Spleen (tissue), 11 donors: ENCODE data around the gene PANK1. TPM values are rescaled to one million over a fixed set of nuclear protein-coding genes. Genes with fewer than 3 reads are reported as not detected.

Source experiments
- DNase-seq: peaks from one replicate; pipeline ENCODE4 v3.0.0-alpha.2; 2020
- H3K27ac ChIP-seq, 8 donors: fragments of 200-600 bp; sonication (generic) in 7 of 8; 1 replicate in 4 of 8; 2 replicates in 4 of 8; pipeline versions ENCODE4 v1.5.0 to v1.8.0; 2016 to 2021; ENCODE audit warnings: inconsistent platforms in 4 of 8, mild to moderate bottlenecking in 4 of 8, moderate library complexity in 1 of 8
- H3K27me3 ChIP-seq, 7 donors: fragments of 200-600 bp; sonication (generic) in 6 of 7; replicated peaks in 1 of 7; 1 replicate in 4 of 7; 2 replicates in 3 of 7; pipeline versions ENCODE4 v1.5.0 to v1.8.0; 2016 to 2021; ENCODE audit warnings: inconsistent platforms in 3 of 7, mild to moderate bottlenecking in 1 of 7
- H3K36me3 ChIP-seq, 6 donors: fragments of 200-600 bp; sonication (generic) in 5 of 6; 1 replicate in 4 of 6; 2 replicates in 2 of 6; pipeline versions ENCODE4 v1.5.0 to v1.8.0; 2016 to 2021; ENCODE audit warnings: inconsistent platforms in 2 of 6
- H3K4me1 ChIP-seq, 6 donors: fragments of 200-600 bp; sonication (generic) in 5 of 6; 1 replicate in 3 of 6; 2 replicates in 3 of 6; pipeline versions ENCODE4 v1.5.0 to v1.8.0; 2016 to 2021; ENCODE audit warnings: inconsistent platforms in 3 of 6
- H3K4me3 ChIP-seq, 8 donors: fragments of 200-600 bp; sonication (generic) in 7 of 8; 1 replicate in 4 of 8; 2 replicates in 4 of 8; pipeline versions ENCODE4 v1.5.0 to v1.8.0; 2016 to 2021; ENCODE audit warnings: inconsistent platforms in 4 of 8, mild to moderate bottlenecking in 4 of 8, moderate library complexity in 2 of 8
- H3K9me3 ChIP-seq, 8 donors: fragments of 200-600 bp; sonication (generic) in 7 of 8; 1 replicate in 4 of 8; 2 replicates in 4 of 8; pipeline versions ENCODE4 v1.5.0 to v1.8.0; 2016 to 2021; ENCODE audit warnings: inconsistent platforms in 4 of 8
- CTCF ChIP-seq, 11 experiments: fragments of 200-600 bp in 7 of 11; fragments of 450-650 bp in 4 of 11; sonication (generic) in 4 of 11; IDR thresholded peaks in 8 of 11; conservative IDR thresholded peaks in 3 of 11; 1 replicate in 7 of 11; 2 replicates in 4 of 11; pipeline versions ENCODE4 v1.4.0 to v1.8.0; 2016 to 2021; ENCODE audit warnings: antibody characterized with exemption in 11 of 11, inconsistent platforms in 4 of 11, mild to moderate bottlenecking in 1 of 11
- POLR2A ChIP-seq, 3 donors: fragments of 450-650 bp; IDR thresholded peaks; one replicate each; pipeline ENCODE4 v1.5.1; 2017; ENCODE audit warnings: antibody characterized with exemption in 3 of 3, mild to moderate bottlenecking in 1 of 3
- POLR2AphosphoS5 ChIP-seq, 3 donors: sonication (generic); formaldehyde crosslinking; IDR thresholded peaks; one replicate each; pipeline ENCODE4 v1.5.1; 2017; ENCODE audit warnings: antibody characterized with exemption in 3 of 3
- WGBS, 5 donors: extraction: QIAGEN DNeasy Blood & Tissue Kit in 3 of 5; methylation state at CpG; one replicate each; pipeline versions ENCODE4 v1.1.5 to v1.1.7; 2013 to 2018; 5-methylcytosine and 5-hydroxymethylcytosine counted together
- intact Hi-C: fragments of 100-400 bp; cut with DNase I; formaldehyde crosslinking; loops from one replicate; pipeline ENCODE4 v1.15.0; 2023; ENCODE audit warnings: low total_unique reads
- polyA plus RNA-seq, 3 donors: library from polyadenylated mRNA; stranded (reverse); fragments of 200-250 nt; gene quantifications; one replicate each; pipeline ENCODE4 v1.2.1, GENCODE V29; 2013
- total RNA-seq, 7 donors: library from RNA; depleted of rRNA in 3 of 7; stranded (reverse); fragments of >200 nt in 3 of 7; fragmentation: NEBNext Ultra II Directional in 4 of 7; extraction: Animal tissue kit (Norgen Biotek cat#: 25700) in 4 of 7; gene quantifications; one replicate each; pipeline versions ENCODE4 v1.1.0 to v1.2.1, GENCODE V29; 2016 to 2021
- donor health status: healthy with polysubstance abuse.
- donor health status: DM: no; HTN: no; CAD: no; lungs with moderate emphysema.
- donor health status: DM: no; HTN: no; CAD: no.
- donor health status: Bipolar disorder and iron deficiency.
- donor health status: healthy.
- donor health status: DM: no; HTN: no; CAD: no.
- donor health status: DM: yes; HTN: yes; CAD: no.

The PANK1 gene
- total and polyA plus RNA-seq, 10 donors = 0.37 to 6.2 (median 1.6) TPM

GRCh38 chr10:89592539-89592938 is 52.5 kb downstream of the PANK1 start:
- Histone ChIP-seq H3K36me3 (peaks cover 0 to 14% (median 0%) of the 10 kb centered on the region in 6 donors), H3K4me1 (no peaks in the 10 kb centered on the region), H3K4me3 (no peak overlapping the region), H3K27ac (peak overlapping the region in 3 of 8 donors; percentile 21 to 56 (median 51)), H3K9me3 (no peaks in the 10 kb centered on the region), H3K27me3 (no peaks in the 10 kb centered on the region)
- intact Hi-C loops = no loop called here
- no peak for TF ChIP-seq POLR2A (IDR thresholded peaks at IDR 0.05)
- no peak for TF ChIP-seq POLR2AphosphoS5 (IDR thresholded peaks at IDR 0.05)
- no peak for TF ChIP-seq CTCF (IDR thresholded peaks at IDR 0.05 in 8 of 11, conservative IDR thresholded peaks at IDR 0.05 in 3 of 11)
- WGBS, 5 donors = 90 to 94% (median 90%) methylated on average over 3 of the region's 3 CpGs
- no peak for DNase-seq

DNA sequence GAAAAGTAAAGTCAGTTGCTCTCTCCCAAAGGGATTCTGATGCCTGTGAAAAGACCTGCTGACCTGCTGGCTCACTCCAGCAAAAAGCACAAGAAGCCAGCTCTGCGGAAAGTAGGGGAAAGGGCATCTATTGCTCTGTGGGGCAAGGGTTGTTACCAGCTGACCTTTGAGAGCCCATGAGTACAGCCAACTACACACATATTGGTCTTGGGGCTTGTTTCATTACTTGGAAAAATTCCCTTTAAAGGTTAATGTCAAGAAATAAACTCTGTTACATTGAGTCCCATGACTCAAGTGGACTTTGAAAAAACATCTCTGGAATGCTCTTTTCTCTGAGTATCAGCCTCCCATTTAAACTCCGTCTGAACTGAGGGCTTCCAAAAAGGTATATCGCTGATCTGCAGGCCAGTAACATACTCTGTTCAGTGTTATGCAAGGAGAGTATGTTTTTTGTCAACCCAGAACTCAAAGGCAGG is 53.2 kb downstream of the PANK1 start:
- DNase-seq = no peak
- no peak for TF ChIP-seq POLR2A (IDR thresholded peaks at IDR 0.05)
- TF ChIP-seq POLR2AphosphoS5 (IDR thresholded peaks at IDR 0.05) = no peak
- TF ChIP-seq CTCF (IDR thresholded peaks at IDR 0.05 in 8 of 11, conservative IDR thresholded peaks at IDR 0.05 in 3 of 11) = no peak
- H3K27ac ChIP-seq = peak overlapping the region in 6 of 8 donors; percentile 28 to 56 (median 46)
- H3K9me3 ChIP-seq = no peaks in the 10 kb centered on the region
- H3K4me1 ChIP-seq = no peaks in the 10 kb centered on the region
- H3K4me3 ChIP-seq = no peak overlapping the region
- 81 to 87% (median 82%) methylated on average over 3 of the region's 3 CpGs for WGBS, 5 donors
- peaks cover 0 to 14% (median 0%) of the 10 kb centered on the region in 6 donors for H3K36me3 ChIP-seq
- no peaks in the 10 kb centered on the region for H3K27me3 ChIP-seq
- intact Hi-C loops = no loop called here

DNA sequence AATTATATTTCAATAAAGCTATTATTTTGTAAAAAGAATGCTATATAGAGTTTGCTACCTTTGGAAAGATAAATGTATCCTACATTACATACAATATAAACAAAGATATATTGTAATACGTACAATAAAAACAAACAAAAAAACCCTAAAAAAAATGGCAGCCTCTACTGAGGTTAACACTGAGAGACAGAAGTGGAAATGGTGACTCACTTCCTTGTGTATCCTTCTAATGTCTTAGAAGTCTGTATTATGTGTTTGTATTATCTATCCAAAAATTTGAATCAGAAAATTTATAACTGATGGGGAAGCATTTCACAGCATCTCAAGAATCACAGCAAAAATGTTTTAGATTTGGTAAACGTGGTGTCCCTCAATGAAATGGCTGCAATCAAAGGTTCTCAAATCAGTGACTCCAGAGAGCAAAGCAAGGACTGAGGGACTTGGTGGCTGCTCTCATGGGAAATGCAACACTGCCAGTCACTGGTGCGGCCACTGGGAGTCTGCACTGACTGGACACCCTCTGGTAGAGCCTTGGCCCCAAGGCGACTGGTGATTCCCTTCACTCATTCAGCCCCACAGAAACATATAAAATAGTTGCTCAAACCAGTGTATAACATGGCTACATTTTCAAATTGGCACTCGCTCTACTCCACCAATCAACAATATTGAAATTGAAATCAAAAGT is 53.8 kb downstream of the PANK1 start:
- 88 to 94% (median 92%) methylated on average over 5 of the region's 5 CpGs for WGBS, 5 donors
- Histone ChIP-seq H3K27me3 (no peaks in the 10 kb centered on the region), H3K27ac (peak overlapping the region in 6 of 8 donors; percentile 28 to 56 (median 46)), H3K36me3 (peaks cover 0 to 14% (median 0%) of the 10 kb centered on the region in 6 donors), H3K4me1 (no peaks in the 10 kb centered on the region), H3K9me3 (no peaks in the 10 kb centered on the region), H3K4me3 (no peak overlapping the region)
- intact Hi-C loops = no loop called here
- TF ChIP-seq POLR2A (IDR thresholded peaks at IDR 0.05) (no peak), CTCF (IDR thresholded peaks at IDR 0.05 in 8 of 11, conservative IDR thresholded peaks at IDR 0.05 in 3 of 11) (no peak), POLR2AphosphoS5 (IDR thresholded peaks at IDR 0.05) (no peak)
- no peak for DNase-seq

- Histone ChIP-seq H3K4me1 (no peaks in the 10 kb centered on the region), H3K36me3 (peaks cover 0 to 14% (median 0%) of the 10 kb centered on the region in 6 donors), H3K9me3 (no peaks in the 10 kb centered on the region), H3K27me3 (no peaks in the 10 kb centered on the region), H3K27ac (no peak overlapping the region), H3K4me3 (no peak overlapping the region)
- WGBS, 5 donors = 65 to 98% (median 81%) methylated on average over 3 of the region's 3 CpGs
- intact Hi-C loops = no loop called here
- no peak for DNase-seq
- TF ChIP-seq CTCF (IDR thresholded peaks at IDR 0.05 in 8 of 11, conservative IDR thresholded peaks at IDR 0.05 in 3 of 11) = no peak
- TF ChIP-seq POLR2AphosphoS5 (IDR thresholded peaks at IDR 0.05) = no peak
- TF ChIP-seq POLR2A (IDR thresholded peaks at IDR 0.05) = no peak
Observed at GRCh38 chr10:89590326-89590725, 54.7 kb downstream of the PANK1 start.
